Keratinocyte (primary cell): Measurements from ENCODE around the gene PTS.

Experiments used
- EZH2 ChIP-seq: IDR thresholded peaks from one replicate; pipeline ENCODE4 v1.6.1; 2012; ENCODE audit warnings: inconsistent platforms, mild to moderate bottlenecking, low read length, moderate library complexity
- TF ChIP-seq, protein P1 (sequence below), 3 experiments: IDR thresholded peaks in 1 of 3; conservative IDR thresholded peaks in 1 of 3; optimal IDR thresholded peaks in 1 of 3; 2 replicates in 2 of 3; 3 replicates in 1 of 3; pipeline versions ENCODE3 to v1.5.1; 2011; ENCODE audit warnings: low read length in 3 of 3, mild to moderate bottlenecking in 3 of 3, moderate library complexity in 2 of 3, control low read depth in 1 of 3, inconsistent platforms in 1 of 3; ENCODE audit not compliant: insufficient read depth in 2 of 3; ENCODE audit errors: extremely low read depth in 1 of 3

DNA sequence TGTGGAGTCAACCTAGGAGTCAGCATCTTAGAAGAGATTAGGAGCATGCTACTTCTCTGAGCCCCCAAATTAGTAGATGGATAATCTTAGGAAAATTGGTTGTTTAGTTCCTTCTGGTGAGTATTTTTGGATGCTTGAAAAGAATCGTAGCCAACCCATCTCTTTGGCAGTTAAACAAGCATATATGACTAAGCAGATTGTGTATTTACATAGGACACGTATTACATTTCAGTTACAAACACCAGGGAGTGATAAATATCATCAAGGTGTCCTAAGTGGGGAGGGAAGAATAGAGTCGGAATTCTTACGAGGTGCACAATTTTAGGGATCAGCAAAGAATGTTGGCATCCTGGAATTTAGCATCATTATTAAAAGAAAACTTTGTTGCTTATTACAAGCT is 21.0 kb downstream of the PTS start:
- TF ChIP-seq, protein P1, sequence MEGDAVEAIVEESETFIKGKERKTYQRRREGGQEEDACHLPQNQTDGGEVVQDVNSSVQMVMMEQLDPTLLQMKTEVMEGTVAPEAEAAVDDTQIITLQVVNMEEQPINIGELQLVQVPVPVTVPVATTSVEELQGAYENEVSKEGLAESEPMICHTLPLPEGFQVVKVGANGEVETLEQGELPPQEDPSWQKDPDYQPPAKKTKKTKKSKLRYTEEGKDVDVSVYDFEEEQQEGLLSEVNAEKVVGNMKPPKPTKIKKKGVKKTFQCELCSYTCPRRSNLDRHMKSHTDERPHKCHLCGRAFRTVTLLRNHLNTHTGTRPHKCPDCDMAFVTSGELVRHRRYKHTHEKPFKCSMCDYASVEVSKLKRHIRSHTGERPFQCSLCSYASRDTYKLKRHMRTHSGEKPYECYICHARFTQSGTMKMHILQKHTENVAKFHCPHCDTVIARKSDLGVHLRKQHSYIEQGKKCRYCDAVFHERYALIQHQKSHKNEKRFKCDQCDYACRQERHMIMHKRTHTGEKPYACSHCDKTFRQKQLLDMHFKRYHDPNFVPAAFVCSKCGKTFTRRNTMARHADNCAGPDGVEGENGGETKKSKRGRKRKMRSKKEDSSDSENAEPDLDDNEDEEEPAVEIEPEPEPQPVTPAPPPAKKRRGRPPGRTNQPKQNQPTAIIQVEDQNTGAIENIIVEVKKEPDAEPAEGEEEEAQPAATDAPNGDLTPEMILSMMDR (optimal IDR thresholded peaks at IDR 0.05 in 1 of 3, IDR thresholded peaks at IDR 0.05 in 1 of 3, conservative IDR thresholded peaks at IDR 0.05 in 1 of 3; ENCODE audit: extremely low read depth in 1 of 3, insufficient read depth in 2 of 3, low read length in 3 of 3) = no peak
- TF ChIP-seq EZH2 = no peak
